Left renal cortex interstitium (tissue), 4 donors: ENCODE measurements around the gene SLC7A7. TPM values are rescaled to one million over a fixed set of nuclear protein-coding genes. Genes with fewer than 3 reads are reported as not detected.
"Not testable (repeated sequence)": the region's sequence is repeated elsewhere in the genome, so short reads cannot be mapped to it uniquely, and the experiment has no call there.

Experiments used
- DNase-seq, 4 donors: peaks; one replicate each; pipeline ENCODE4 v3.0.0-alpha.2; 2013; ENCODE audit warnings: low read depth in 4 of 4, low spot score in 2 of 4, missing footprints in 1 of 4
- polyA plus RNA-seq, 4 donors: library from polyadenylated mRNA; unstranded; fragments of 120-200 nt; gene quantifications; one replicate each; pipeline ENCODE4 v1.2.1, GENCODE V29; 2013; ENCODE audit not compliant: insufficient read length in 4 of 4

The SLC7A7 gene
- polyA plus RNA-seq, 4 donors: 77.6 to 141 (median 91.2) TPM

GRCh38 chr14:22796087-22796707 lies 19.0 kb downstream of the SLC7A7 start:
- DNase-seq: no peak

DNA sequence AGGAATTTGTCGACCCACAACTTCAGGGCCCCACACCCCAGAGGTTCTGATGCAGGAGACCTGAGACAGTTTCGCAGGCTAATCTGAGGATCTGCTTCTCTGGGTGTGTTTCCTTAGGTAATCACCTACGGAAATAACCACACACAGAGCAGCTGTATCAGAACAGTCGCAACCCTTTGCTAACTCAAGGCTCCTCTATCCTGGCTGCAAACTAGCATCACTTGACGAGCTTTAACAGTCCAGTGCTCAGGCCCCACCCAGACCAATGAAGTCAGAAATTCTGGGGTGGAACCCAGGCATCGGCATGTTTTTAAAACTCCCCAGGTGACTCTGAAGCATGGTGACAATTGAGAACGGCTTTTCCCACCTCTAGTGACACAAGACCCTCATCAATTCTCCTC lies 20.7 kb downstream of the SLC7A7 start:
- no peak for DNase-seq

DNA sequence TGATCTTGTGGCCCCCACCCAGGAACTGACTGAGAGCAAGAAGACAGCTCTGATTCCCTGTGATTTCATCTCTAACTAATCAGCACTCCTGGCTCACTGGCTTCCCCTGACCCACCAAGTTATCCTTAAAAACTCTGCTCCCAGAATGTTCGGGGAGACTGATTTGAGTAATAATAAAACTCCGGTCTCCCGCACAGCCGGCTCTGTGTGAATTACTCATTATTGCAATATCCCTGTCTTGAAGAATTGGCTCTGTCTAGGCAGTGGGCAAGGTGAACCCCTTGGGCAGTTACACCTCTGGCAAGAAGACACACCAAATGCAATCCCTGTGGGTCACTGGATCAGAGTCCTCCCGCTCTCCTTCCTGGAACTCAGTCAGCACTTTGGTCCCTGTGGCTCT lies 21.3 kb downstream of the SLC7A7 start:
- no peak for DNase-seq

DNA sequence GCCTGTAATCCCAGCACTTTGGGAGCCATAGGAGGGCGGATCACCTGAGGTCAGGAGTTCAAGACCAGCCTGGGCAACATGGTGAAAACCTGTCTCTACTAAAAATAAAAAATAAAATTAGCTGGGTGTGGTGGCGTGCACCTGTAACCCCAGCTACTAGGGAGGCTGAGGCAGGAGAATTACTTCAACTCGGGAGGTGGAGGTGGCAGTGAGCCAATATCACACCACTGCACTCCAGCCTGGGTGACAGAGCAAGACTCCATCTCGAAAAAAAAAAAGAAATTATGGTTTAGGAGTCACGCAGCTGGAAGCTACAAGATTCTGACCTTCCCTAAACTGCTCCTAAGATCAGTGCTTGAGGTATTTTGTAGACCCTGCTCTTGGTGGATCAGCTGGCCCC lies 21.7 kb downstream of the SLC7A7 start:
- DNase-seq: not testable (repeated sequence)

DNA sequence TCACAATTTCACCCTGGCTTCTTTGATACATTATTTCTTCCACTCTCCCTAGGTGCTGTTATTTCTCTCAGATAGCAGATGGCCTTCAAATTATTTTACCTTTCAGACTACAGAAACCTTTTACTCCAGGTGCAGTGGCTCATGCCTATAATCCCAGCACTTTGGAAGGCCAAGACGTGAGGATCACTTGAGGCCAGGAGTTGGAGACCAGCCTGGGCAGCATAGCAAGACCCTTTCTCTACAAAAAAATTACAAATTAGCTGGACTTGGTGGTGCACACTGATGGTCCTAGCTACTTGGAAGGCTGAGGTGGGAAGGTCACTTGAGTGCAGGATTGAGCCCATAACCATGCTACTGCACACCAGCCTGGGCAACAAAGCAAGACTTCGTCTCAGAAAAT lies 23.1 kb downstream of the SLC7A7 start:
- no peak for DNase-seq

DNA sequence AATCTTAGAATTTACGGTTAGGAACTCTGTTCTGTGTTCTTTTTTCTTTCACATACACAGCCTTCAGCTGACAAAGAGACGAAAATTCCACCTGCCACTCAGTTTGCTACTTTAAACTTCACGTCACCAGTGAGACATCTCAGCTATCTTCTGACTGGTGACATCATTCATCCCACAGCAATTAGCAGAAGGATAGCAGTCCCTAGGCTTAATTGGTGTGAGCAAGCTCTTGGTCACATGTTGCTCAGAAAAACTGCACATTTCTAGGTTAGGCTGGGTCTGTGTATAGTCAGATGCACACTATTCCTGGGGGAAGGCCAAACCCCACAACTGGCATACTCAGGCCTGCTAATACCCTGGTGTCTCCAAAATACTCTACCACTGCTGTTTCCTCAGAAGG lies 23.9 kb downstream of the SLC7A7 start:
- no peak for DNase-seq

DNA sequence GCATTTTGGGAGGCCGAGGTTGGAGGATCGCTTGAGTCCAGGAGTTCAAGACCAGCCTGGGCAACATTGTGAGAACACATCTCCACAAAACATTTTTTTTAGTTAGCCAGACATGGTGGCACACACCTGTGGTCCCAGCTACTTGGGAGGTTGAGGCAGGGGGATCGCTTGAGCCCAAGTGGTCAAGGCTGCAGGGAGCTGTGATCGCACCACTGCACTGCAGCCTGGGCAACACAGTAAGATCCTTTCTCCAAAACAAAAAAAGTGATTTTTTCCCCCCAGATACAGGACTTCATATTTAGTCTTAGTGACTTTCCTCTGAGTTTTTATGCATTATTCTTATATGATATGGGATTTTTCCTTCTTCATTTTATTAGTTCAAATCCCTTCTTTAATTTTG lies 28.6 kb downstream of the SLC7A7 start:
- DNase-seq: no peak

GRCh38 chr14:22781301-22781991 lies 33.8 kb downstream of the SLC7A7 start:
- DNase-seq: no peak

GRCh38 chr14:22780941-22781300 lies 34.3 kb downstream of the SLC7A7 start:
- no peak for DNase-seq

DNA sequence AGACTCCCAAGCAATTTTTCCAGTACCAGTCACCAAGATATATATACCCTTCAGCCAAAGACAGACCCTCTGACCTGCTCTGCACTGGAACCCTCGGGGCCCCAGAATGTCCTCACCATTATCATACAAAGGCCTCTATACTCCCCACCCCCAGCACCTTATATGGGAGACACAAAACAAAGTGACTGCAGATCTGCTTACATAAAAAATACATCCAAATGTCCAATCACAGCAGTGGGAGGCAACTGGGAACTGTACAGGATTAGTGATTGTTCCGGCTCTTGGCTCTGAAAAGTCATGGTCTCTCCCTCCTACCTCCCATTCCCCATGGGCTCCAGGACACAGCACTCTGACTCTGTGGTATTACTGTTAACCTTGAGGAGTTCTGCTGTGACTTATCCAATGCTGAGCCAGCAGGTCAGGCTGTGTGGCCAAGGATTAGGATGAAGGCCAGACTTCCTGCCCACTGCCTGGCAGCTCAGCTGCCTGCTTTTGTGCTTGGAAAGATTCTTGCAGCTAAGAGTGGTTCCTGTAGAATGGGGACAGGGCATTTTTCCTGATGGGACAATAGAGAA lies 35.0 kb downstream of the SLC7A7 start:
- DNase-seq: no peak

GRCh38 chr14:22778084-22778483 lies 37.2 kb downstream of the SLC7A7 start:
- no peak for DNase-seq

DNA sequence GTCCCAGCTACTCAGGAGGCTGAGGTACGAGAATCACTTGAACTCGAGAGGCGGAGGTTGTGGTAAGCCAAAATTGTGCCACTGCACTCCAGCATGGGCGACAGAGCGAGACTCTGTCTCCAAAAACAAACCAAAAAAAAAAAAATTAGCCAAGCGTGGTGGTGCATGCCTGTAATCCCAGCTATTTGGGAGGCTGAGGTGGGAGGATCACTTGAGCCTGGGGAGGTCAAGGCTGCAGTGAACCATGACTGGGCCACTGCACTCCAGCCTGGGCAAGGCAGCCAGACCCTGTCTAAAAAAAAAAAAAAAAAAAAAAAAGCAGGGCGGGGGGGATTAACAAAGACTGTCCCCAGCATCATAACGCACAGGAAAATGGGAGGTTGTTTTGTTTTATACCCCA lies 38.4 kb downstream of the SLC7A7 start:
- DNase-seq: not testable (repeated sequence)

DNA sequence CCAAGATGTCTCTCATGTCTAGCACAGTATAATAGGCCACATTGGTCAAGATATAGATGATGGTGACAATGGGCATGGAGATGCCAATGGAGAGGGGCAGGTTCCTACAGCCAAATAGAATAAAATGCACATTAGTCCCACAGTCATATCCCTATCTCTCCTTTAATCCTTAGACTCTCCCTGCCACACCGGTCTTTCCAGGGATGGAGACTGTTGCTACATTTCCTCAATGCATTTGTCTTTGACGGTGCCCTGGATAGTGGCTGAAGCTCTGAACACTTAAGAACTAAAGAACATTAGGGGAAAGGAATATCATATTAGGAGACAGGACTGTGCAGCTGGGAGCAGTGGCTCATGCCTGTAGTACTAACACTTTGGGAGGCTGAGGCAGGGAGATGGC lies 39.0 kb downstream of the SLC7A7 start:
- no peak for DNase-seq

DNA sequence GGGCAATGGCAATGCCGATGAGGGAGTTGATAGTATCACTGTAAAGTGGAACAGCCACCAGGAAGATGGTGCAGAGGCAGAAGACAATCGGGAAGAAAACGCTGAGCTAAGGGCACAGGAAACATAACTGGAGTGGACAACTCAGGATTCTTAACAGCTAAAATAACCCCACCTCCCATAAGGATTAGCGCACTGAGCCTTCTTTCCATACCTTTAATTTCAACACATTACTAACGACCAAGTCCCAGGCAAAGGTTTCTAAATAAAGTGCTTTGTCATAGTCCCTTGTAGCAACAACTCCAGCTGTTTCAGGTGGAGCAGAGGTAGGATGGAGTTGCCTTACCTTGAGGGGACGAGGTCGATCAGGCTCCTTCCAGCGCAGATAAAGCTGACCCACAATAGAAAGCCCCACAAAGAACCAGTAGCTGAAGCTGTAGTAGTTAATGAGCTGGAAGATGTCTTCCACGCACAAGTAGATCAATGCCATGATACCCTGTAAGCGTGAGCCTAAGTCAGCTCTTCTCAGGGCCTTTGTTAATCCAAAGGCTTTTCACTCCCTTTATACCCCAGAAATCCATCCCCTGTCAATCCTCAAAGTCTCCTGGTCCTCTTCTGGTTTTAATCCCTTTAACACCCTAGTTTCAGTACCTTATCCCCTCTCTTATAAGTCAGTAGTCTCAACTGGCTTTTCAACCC lies 41.1 kb downstream of the SLC7A7 start:
- DNase-seq: no peak

DNA sequence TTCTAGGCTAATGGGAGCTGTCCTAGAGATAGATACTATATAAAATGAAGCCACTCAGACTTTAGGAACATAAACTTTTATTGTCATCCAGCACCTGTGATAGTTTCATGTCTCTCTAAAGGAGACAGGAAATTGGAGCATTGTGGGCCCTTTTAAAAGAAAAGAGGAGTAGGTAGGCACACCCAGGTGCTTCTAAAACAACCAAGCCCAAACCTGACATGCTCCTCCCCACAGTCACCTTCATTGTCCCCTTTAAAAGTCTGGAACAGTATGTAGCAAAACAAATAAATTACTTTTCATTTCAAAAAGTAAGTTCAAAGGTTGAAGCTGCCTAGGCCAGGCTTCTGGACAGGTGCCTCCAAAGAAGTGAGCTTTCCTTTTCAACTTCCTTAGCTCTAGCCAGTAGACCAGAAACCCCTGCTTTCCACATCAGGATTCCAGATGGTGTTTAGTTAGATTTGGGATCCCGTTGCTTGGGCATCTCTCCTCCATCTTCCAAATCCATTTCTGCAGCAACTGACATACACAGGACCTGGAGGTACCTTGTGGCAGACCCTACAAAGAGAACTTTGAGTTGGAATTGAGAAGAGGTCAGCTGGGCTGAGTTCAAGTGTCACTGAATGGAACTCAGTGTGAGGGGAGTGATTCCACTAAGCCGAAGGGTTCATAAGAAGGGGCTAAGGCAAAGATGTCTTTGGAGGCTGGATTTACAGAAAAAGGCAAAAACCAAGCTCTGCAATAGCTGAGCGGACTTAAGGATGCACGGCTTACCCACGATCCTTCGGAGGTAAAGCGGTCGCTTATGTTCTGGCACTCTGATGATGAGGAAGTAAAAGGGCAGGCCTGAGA lies 41.8 kb downstream of the SLC7A7 start:
- DNase-seq: no peak

DNA sequence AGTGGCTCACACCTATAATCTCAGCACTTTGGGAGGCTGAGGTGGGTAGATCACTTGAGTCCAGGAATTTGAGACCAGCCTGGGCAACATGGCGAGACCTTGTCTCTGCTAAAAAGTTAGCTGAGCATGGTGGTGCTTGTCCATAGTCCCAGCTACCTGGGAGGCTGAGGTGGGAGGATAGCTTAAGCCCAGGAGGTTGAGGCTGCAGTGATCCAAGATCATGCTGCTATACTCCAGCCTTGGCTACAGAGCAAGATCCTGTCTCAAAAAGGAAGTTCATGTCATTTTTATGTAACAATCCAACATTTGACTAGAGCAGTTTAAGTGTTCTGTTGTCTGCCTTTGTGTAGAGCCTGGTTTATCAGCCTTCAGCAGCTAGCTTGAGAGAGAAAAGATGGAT lies 42.5 kb downstream of the SLC7A7 start:
- no peak for DNase-seq

DNA sequence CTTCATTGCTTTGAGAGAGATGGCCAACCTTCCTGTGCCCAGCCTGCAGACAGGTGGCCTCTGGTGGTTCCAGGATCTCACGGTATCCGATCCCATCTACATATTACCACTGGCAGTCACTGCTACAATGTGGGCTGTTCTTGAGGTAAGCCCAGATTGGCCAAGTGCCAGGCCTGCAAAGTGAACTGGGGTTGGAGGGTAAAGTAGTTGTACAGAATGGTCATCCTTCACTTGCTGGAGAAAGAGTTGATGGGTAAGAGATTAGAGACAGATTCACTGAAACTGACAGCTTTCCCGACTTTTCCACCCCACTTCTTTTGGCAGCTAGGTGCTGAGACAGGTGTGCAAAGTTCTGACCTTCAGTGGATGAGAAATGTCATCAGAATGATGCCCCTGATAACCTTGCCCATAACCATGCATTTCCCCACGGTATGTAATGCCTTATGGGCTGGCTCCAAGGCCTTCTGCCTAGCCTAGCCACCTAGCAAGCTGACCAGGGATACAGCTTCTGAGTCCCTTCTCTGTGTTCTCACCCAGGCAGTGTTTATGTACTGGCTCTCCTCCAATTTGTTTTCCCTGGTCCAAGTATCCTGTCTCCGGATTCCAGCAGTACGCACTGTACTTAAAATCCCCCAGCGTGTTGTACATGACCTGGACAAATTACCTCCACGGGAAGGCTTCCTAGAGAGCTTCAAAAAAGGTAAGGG lies 44.6 kb downstream of the SLC7A7 start:
- DNase-seq: no peak

- DNase-seq: no peak
These were observed 45.9 kb downstream of the SLC7A7 start for GRCh38 chr14:22769369-22769768.

DNA sequence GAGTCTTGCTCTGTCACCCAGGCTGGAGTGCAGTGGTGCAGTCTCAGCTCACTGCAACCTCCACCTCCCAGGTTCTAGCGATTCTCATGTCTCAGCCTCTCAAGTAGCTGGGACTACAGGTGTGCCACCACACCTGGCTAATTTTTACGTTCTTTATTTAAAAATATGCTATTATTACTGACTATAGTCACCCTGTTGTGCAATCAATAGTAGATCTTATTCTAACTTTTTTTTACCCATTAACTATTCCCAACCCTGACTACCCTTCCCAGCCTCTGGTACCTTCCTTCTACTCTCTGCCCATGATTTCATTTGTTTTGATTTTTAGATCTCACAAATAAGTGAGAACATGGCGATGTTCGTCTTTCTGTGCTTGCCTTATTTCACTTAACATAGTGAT lies 46.3 kb downstream of the SLC7A7 start:
- no peak for DNase-seq

DNA sequence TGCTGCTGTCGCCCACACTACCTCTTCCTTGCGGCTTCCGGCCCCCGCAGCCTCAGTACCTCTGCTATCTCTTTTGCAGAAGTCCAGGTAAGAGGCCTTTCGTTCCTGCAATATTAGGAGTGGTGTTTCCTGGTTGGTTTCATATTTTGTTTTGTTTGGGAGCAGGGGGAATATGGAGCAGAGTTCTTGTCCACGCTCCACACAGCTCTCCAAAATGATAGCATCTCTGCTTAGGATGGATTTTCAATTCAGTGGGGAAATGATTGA lies 48.0 kb downstream of the SLC7A7 start:
- no peak for DNase-seq
